H1 (cell line): ENCODE data around the gene DHRS3. TPM values are rescaled to one million over a fixed set of nuclear protein-coding genes. Genes with fewer than 3 reads are reported as not detected.

Source experiments
- CHD7 ChIP-seq: fragments of 300-600 bp; sonication (generic); IDR thresholded peaks from 2 replicates; pipeline ENCODE4 v1.7.1; 2012; ENCODE audit warnings: low read length, moderate library complexity, mild to moderate bottlenecking, inconsistent platforms; ENCODE audit not compliant: insufficient replicate concordance
- KDM5A ChIP-seq: fragments of 200-600 bp; IDR thresholded peaks from 2 replicates; pipeline ENCODE4 v1.7.1; 2012; ENCODE audit warnings: mild to moderate bottlenecking, low read length, inconsistent platforms, mixed read lengths
- polyA plus RNA-seq, 7 experiments: library from polyadenylated mRNA; depleted of rRNA in 3 of 7; stranded (reverse) in 5 of 7; unstranded in 2 of 7; fragments of >200 nt in 5 of 7; fragments of 200-250 nt in 2 of 7; gene quantifications; 1 replicate in 5 of 7; 2 replicates in 1 of 7; 4 replicates in 1 of 7; pipeline versions ENCODE4 v1.2.1 to v1.2.3, GENCODE V29; 2011 to 2013; ENCODE audit warnings: missing spikeins in 2 of 7, mixed read lengths in 2 of 7
- total RNA-seq: library from RNA; stranded (reverse); fragmentation: NEBNext Ultra II Directional; extraction: Animal tissue kit (Norgen Biotek cat#: 25700); gene quantifications from 2 replicates; pipeline ENCODE4 v1.2.1, GENCODE V29; 2021

Gene DHRS3
- total and polyA plus RNA-seq, 2 of the 8 experiments (the other 6 are each of a cell fraction or from before 2014, with no cell fraction given): 32.5 to 36.4 TPM

GRCh38 chr1:12543740-12544154 is 74.3 kb downstream of the DHRS3 start (continued):
- TF ChIP-seq CHD7 (no peak), KDM5A (no peak)
- TF ChIP-seq, all 59 proteins: peak for 0
